ENCODE results near the gene RBM24.

DNA sequence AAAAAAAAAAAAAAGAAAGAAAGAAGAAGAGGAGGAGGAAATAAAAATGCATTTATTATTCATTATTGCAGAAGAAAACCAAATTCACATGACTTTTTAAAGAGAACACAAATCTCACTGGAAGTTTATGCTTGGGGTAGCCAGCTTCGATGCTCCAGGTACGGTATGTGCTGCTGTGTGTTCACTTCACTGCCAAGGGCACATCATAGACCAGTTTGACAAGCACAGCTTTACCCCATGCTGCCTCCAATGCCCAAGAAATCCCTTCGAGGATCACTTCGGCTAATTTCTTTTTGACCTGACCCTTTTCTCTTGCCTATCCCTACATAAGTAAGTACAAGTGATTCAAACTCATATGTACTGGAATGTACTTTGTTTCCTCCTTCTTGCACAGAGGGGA is 41.9 kb upstream of the RBM24 start:
- no peak for TF ChIP-seq POLR2A (IDR thresholded peaks at IDR 0.05)
- no peak for TF ChIP-seq EP300 (IDR thresholded peaks at IDR 0.05)
- TF ChIP-seq, protein P1, sequence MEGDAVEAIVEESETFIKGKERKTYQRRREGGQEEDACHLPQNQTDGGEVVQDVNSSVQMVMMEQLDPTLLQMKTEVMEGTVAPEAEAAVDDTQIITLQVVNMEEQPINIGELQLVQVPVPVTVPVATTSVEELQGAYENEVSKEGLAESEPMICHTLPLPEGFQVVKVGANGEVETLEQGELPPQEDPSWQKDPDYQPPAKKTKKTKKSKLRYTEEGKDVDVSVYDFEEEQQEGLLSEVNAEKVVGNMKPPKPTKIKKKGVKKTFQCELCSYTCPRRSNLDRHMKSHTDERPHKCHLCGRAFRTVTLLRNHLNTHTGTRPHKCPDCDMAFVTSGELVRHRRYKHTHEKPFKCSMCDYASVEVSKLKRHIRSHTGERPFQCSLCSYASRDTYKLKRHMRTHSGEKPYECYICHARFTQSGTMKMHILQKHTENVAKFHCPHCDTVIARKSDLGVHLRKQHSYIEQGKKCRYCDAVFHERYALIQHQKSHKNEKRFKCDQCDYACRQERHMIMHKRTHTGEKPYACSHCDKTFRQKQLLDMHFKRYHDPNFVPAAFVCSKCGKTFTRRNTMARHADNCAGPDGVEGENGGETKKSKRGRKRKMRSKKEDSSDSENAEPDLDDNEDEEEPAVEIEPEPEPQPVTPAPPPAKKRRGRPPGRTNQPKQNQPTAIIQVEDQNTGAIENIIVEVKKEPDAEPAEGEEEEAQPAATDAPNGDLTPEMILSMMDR (IDR thresholded peaks at IDR 0.05), result no peak
- no peak for TF ChIP-seq POLR2AphosphoS5 (IDR thresholded peaks at IDR 0.05)
